GM18951 (cell line): Measurements from ENCODE around the gene TRAF3IP1.

Experiments
- POLR2A ChIP-seq: IDR thresholded peaks from 4 replicates; pipeline ENCODE4 v1.6.1; 2011; ENCODE audit warnings: mild to moderate bottlenecking; ENCODE audit not compliant: insufficient read length, insufficient read depth; ENCODE audit errors: extremely low read depth
- in situ Hi-C: fragments of 300-500 bp; cut with MboI; formaldehyde crosslinking; loops from one replicate; pipeline ENCODE4 v1.12.0; 2022; ENCODE audit warnings: low sequenced_read_pairs, mixed read lengths, inconsistent platforms; ENCODE audit not compliant: unreplicated experiment

TRAF3IP1 gene

DNA sequence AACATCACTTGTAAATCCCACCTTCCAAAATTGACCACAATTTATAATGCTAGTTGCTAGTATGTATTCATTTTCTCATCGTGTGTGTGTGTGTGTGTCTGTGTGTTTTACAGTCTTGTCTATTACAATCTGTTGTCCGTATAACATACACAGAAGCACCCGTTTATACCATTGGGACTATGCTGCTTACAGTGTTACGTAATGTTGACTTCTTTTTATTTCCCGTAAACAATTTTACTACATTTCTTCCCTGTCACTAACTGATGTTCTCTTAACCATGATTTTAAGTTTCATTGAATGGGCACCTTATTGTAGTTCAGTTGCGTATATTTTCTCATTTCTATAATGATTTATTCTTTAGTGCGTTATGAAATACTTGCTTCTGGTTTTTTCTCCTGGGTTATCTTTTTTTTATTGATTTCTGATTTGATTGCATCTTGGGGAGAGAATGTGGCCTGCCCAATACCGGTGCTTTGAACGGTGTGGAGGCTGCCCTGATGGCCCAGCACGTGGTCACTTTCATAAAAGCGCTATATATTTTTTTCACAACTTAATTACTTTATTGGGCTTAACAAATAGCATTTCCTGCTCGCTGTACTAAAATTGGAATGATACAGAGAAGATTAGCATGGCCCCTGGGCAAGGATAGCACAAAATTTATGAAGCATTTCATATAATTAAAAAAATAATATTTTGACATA is 91.9 kb downstream of the TRAF3IP1 start:
- TF ChIP-seq POLR2A: no peak
- in situ Hi-C loops: no loop called here

DNA sequence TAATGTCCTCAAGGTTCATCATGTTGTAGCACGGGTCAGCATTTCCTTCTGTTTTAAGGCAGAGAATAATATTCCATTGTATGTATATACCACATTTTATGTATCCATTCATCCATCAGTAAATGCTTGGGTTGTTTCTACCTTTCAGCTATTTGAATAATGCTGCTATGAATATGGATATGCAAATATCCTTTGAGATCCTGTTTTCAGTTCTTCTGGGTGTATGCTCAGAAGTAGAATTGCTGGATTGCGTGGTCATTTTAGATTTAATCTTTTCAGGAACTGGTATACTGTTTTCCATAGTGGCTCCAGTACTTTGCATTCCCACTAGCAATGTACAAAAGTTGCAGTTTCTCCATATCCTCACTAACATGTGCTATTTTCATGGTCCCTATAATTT is 93.0 kb downstream of the TRAF3IP1 start:
- TF ChIP-seq POLR2A: no peak
- in situ Hi-C loops: no loop called here

DNA sequence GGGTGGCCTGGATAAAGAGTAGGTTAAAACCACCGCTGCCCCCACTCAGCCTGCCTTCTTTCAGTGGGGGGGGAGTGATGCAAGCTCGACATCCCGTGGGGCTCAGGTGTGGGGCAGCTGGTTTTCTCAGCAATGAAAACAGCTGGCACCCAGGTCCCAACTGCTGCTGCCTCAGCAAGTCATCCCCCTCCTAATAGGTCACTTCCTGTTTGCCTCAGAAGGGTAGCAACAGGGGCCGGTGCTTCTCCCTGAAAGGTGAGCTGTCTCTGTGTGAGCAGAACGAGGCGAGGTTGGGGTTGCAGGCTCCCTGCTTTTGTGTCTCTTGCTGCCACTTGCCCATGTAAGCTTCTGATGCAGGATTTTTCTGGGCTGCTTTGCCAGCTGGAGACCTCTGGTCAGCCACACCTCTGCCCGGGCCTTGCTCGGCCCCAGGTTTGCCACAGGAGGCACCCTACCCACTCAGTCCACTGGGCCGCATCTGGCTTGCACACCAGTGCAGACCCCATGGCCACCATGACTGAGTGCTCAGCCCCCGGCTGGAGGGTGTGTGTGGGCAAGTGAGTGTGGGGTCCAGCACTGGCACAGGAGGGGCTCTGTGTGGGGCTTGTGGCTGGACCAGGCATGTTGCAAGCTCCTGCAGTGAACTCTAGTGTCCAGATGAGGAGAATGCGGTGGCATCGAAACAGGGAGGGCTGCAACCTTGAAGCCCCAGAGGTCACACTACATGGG is 94.9 kb downstream of the TRAF3IP1 start:
- TF ChIP-seq POLR2A: no peak
- in situ Hi-C loops: no loop called here

DNA sequence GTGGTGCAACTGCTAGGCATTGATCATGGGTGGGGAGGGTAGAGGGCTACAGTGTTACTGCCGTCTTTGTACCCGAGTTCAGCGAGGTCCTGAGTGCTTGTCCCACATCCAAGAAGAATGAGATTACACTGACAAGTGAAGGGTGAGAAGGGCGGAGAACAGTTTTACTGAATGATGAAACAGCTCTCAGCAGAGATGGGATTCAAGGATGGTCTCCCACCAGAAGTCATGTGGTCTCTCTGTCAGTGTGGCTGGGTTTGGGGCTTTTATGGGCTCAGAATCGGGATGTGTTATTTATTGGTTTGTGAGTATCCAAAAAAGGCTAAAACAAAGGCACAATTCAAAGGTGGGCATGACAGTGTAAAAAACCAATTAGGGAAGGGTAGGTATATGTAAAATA is 95.6 kb downstream of the TRAF3IP1 start:
- no peak for TF ChIP-seq POLR2A
- in situ Hi-C loops: no loop called here

DNA sequence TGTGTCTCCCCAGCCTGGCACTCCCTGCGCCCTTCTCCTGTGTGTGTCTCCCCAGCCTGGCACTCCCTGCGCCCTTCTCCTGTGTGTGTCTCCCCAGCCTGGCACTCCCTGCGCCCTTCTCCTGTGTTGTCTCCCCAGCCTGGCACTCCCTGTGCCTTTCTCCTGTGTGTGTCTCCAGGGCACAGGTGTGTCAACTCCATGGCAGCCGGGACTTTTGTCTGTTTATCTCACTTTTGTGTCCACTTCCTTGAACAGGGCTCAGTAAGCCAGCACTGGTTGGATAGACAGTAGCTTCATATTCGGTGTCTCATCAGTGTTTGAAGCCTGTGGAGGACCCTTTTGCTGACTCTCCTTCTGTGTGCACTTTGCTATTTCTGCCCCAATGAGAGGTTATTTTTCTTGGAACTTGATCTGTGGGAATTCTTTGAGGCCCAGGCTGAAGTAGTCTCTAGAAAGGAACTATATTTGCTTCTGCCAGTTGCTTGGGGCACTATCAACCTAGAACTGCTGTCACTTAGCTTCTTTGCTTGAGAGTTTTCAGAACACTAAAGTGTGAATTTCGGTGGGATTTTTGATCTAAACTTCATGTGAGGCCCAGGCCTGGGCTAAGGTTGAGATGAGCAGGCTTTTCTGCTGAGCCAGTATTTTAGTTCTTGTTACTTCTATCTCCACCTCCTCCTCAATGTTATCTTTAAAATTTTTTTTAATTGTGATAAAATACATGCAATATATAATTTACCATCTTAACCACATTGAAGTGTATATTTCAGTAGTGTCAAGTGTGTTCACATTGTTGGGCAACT is 98.1 kb downstream of the TRAF3IP1 start:
- in situ Hi-C loops: no loop called here
- no peak for TF ChIP-seq POLR2A

DNA sequence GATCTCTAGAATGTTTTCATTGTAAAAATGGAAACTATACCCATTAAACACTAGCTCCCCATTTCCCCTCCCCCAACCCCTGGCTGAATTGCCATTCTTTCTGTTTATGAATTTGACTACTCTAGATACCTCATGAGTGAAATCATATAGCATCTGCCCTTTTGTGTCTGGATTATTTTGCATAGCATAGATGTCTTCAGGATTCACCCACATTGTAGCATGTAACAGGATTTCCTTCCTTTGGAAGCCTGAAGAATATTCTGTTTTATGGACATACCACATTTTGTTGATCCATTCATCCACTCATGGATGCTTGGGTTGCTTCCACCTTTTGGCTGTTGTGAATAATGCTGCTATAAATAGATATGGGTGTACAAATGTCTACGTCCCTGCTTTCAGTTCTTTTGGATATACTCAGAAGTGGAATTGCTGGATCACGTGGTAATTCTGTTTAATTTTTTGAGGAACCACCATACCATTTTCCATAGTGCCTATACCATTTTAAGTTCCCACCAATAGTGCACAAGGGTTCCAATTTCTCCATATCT is 98.8 kb downstream of the TRAF3IP1 start:
- TF ChIP-seq POLR2A: no peak
- in situ Hi-C loops: no loop called here

DNA sequence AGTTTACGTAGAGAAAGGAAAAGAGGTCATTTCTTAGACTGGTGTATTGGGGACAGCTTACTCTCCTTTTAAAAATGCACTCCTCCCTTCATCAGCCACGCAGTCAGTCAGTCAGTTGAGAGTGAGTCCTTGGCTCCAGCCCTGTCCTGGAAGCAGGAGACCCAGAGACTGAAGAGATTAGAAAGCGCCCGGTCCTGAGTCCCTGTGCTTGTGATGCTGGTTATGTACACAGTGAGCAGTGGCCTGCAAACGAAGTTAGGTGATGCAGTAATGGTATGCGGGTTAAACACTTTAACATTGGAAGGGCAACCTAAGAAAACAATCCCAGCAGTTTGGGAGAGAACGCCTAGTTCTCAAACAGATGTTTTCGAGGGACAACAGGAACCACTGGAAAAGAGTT is 100.1 kb downstream of the TRAF3IP1 start:
- in situ Hi-C loops: no loop called here
- no peak for TF ChIP-seq POLR2A

DNA sequence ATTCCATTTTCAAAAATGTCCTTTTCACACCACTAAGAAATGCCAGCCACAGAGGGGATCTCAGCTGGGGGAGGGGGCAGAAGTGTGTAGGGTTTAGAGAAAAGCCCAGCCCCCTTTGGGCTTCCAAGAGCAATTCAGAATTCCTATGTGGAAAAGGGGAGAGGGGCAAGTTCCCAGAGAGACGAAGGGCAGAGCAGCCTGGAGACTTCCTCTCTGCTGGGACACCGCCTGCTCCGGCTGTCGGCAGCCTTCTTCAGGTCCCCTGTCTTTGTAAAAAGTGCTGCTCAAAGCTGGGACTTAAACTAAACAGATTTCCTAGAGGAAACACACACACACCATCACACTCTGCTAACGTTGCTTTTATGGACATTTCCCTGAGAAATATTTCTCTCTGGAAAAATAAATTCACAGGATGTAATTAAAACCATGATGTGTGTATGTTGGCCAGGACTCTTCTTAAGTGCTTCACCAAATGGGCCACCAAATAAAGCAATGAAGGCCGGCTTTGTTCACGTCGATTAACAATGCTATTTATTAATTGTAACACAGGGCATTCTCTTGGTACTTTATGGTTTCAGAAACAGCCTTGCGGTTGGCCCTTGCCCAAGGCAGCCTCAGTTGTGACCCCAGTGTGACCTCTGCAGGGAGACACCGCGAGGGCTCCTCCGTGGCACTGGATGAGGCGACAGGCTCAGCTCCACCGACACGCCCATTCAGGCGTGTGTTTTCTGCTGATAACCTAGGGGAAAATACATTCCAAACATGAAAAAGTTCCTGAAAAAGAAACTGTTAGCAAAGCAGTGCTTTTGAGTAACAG is 100.8 kb downstream of the TRAF3IP1 start:
- in situ Hi-C loops: no loop called here

DNA sequence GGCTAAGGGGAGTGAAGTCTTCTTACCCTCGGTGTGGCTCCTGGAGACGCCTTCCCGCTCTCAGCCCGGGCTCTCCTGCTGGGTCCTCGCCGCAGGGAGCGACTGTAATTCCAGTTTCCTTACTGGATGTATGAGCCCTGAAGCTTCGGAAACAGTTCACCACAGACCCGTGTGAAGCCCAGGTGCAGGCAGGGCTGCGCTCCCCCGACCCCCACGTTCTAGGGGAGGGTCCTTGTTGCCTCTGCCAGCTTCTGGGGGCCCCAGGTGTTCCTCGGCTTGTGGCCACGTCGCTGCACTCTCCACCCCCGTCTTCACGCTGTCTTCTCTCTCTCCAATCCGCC is 101.3 kb downstream of the TRAF3IP1 start:
- in situ Hi-C loops: no loop called here
- no peak for TF ChIP-seq POLR2A

More for the DNA sequence above, 100.8 kb downstream of the TRAF3IP1 start:
- TF ChIP-seq POLR2A: no peak

DNA sequence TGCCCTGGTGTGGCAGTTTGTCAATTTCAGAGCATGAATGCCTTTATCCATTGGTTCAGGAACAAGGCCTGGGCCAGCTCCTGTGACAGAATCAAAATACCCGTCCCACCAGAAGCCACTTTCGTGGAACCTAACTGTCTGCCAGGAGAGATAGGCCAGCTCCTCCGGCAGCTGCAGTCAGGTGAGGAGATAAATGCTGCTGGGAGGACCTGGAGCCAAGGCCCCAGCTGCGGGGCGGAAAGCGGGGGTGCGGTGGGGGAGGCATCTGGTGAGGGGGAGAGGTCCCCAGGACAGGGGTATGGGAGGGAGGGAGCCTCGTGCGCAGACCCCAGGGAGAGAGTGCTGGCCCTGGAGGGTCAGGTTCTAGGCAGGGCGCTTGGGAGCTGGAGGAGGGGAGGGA is 102.0 kb downstream of the TRAF3IP1 start:
- TF ChIP-seq POLR2A: no peak
- in situ Hi-C loops: no loop called here

DNA sequence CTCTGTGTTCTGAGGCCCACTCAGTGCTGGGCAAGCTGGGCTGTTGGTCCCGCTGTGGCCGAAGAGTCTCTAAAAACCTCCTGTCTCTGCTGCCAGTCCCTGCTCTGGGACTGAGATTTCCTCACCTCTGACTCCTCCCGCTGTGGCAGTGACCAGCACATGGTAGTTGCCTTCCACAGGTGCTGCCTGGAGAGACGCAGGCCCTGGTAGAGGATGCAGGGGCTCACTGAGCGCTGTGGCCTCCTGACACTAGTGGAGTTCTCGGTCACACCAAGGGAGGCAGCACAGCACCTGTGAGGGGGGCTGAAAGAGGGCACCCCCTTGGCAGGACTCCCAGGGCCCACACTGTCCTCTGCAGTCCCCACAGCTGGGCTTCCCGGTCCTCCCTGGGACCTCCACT is 102.6 kb downstream of the TRAF3IP1 start:
- TF ChIP-seq POLR2A: no peak
- in situ Hi-C loops: no loop called here

DNA sequence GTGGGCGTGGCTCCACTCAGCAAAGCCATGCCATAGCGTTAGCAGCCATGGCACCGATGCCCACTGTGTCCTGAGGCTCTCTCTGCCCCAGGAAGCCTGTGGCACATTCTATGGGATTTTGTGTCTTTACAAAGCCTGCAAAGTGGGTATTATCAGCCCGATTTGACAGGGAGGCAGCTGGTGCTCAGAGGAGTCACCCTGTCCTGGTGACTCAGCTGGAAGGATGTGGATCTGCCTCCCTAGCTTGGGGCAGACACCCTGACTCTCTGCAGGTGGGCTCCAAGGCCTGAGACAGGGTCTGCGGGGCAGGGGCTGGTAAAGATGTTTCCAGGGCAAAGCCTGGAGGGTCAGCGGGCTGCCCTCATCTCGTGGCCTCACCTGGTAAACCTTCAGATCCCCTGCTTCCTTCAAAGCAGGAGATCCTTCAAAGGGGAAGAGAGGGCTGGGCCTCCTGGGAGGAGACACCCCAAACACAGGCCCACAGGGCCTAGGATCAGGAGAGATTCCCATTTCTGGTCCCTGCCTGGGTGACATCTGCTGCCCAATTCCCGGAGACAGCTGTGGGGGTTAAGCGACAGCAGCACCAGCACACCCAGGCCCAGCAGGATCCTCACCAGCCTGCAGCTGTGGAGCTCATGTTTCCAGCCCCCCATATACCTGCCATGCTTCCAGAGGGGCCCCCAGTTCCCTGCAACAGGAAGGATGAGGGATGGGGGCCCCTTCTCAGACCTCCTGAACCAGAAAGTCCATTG is 103.4 kb downstream of the TRAF3IP1 start:
- in situ Hi-C loops: no loop called here
- TF ChIP-seq POLR2A: no peak

DNA sequence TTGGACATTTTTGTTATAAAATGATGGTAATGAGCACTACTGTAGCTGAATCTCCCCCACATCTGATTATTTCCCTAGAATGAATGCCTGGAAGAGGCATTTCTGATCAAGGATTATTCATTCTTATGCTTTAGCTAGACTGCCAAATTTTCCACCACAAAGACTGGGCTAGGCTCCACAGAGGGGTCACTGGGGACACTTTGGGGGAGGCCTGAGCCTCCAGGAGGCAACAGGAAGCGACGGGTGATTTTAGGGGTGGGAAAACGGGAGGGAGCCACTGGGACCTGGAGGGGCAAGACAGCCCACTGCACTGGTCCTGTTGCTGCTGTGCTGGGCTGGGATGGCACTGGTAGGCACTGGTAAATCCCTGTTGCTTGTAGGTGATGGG is 104.0 kb downstream of the TRAF3IP1 start:
- in situ Hi-C loops: no loop called here
- no peak for TF ChIP-seq POLR2A
